T47D (cell line): ENCODE data around the gene TSHZ1.

Experiments
- DNase-seq, 2 experiments: peaks; one replicate each; pipeline versions ENCODE4 v3.0.0 to v3.0.0-alpha.2; 2011 to 2012; ENCODE audit warnings: low read depth in 1 of 2, low spot score in 1 of 2
- JUND ChIP-seq: IDR thresholded peaks from 2 replicates; pipeline ENCODE4 v1.6.1; 2012; ENCODE audit warnings: low read depth
- in situ Hi-C: cut with HindIII; loops from 2 replicates; pipeline ENCODE4 v1.10.0; 2016; ENCODE audit warnings: low sequenced_read_pairs, low pct_unique_long_range_greater_than_20kb

TSHZ1 gene

DNA sequence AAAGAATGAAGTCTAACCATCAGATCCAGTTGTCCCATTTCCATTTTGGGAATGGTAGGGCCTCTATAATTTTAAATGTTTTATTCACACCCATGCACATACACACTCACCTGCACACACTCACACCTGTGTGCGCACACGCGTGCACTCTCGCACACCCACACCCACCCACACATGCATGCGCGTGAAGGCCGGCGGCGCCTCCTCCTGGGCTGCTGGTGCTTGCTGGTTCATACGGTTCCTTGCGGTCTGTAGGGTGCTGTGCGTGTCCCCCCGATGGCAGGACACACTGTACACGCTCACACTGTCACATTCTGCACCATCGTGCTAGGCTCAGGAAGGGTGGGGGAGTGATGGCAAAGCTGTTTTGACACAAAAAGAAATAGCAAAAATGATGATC, 63.2 kb downstream of the TSHZ1 start:
- no peak for TF ChIP-seq JUND
- in situ Hi-C loops, result no loop called here
- DNase-seq, result no peak

GRCh38 chr18:75275226-75275625, 64.6 kb downstream of the TSHZ1 start:
- no peak for DNase-seq
- in situ Hi-C loops, result no loop called here
- TF ChIP-seq JUND, result no peak

GRCh38 chr18:75276818-75277609, 66.4 kb downstream of the TSHZ1 start:
- no peak for DNase-seq
- in situ Hi-C loops, result no loop called here
- no peak for TF ChIP-seq JUND

- in situ Hi-C loops, result no loop called here
These were observed 67.0 kb downstream of the TSHZ1 start for GRCh38 chr18:75277610-75277928.

DNA sequence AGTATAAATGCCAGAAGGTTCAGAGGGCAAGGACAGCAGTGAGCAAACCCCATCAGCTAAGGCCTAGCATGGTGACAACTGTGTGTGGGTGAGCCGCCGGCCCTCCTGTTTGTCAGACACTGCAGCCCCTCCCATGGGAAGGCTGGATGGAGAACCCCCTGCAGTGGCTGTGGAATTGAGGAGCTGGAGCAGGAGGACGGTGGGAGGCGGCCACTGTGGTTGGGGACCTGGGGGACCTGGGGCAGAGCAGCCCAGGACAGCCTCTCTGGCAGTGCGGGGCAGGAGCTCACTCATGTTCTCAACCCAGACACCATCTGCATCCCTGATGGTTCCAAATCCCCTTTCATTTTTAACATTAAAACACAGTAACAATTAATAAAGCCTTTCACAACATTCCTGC, 68.8 kb downstream of the TSHZ1 start:
- TF ChIP-seq JUND, result no peak
- in situ Hi-C loops, result no loop called here
- no peak for DNase-seq

More at GRCh38 chr18:75277610-75277928, 67.0 kb downstream of the TSHZ1 start:
- DNase-seq, result no peak
- no peak for TF ChIP-seq JUND

- in situ Hi-C loops, result no loop called here
- no peak for DNase-seq
- no peak for TF ChIP-seq JUND
These were observed 70.1 kb downstream of the TSHZ1 start for GRCh38 chr18:75280427-75281280.

DNA sequence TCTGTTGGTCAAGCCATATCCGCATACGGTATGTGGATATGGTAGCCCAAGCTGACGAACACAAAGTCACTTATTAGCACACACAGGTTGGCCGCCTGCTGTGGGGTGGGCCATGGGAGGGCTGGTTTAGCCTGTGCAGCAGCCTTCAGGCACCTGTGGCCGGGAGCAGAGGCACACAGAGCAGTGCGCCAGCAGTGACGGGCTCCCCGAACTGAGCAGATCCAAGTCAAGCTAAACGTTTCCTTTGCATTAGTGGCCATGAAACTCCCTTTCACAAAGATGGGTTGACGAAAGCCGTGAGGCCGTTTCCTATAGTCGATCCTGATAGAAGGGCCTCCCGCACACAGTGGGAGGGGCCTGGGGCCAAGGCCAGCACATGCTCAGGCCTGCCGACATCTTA, 72.1 kb downstream of the TSHZ1 start:
- DNase-seq, result no peak
- no peak for TF ChIP-seq JUND
- in situ Hi-C loops, result no loop called here

DNA sequence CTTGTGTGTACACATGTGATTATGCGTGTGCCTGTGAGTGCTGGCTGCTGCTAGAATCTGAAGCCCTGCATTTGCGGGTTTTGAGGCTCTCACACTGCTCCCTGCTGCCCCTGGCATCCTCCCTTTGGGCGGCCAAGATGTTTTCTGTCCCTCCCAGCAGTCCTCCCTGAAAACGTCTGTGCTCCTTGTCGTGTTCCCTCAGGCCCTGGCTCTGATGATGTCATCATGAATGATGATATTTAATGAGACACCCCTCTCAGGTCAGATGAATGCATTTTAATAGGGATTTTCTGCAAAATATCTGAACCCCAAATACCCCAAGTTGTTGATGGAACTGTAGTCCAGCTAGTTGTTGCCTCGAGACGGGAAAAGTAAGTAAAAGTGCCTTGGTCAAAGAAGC, 73.1 kb downstream of the TSHZ1 start:
- no peak for TF ChIP-seq JUND
- in situ Hi-C loops, result no loop called here
- no peak for DNase-seq

DNA sequence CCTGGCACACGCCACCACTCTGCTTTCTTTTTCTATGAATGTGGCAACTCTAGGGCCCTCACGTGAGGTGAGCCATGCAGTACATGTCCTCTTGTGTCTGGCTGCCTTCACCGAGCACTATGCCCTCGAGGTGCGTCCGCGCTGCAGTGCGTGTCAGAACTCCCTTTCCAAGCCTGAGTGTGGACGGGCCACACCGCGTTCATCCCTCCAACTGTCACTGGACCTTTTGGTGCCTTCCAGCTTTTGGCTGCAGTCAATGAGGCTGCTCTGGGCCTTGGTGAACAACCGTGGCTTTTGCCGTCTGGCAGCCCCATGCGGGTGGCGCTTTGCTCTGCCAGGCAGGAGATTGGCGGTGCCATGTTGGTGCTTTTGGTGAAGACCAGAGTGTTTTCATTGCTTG, 74.0 kb downstream of the TSHZ1 start:
- no peak for DNase-seq
- TF ChIP-seq JUND, result no peak
- in situ Hi-C loops, result no loop called here

- no peak for DNase-seq
- no peak for TF ChIP-seq JUND
- in situ Hi-C loops, result no loop called here
These were observed 75.3 kb downstream of the TSHZ1 start for GRCh38 chr18:75285876-75286275.

DNA sequence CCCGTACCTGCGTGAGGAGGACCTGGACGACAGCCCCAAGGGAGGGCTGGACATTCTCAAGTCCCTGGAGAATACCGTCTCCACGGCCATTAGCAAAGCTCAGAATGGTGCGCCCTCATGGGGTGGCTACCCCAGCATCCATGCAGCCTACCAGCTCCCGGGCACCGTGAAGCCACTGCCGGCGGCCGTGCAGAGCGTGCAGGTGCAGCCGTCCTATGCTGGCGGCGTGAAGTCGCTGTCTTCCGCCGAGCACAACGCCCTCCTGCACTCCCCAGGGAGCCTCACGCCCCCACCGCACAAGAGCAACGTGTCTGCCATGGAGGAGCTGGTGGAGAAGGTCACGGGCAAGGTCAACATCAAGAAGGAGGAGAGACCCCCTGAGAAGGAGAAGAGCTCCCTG, 76.4 kb downstream of the TSHZ1 start:
- in situ Hi-C loops, result no loop called here
- TF ChIP-seq JUND, result no peak
- DNase-seq, result no peak

- DNase-seq, result no peak
- in situ Hi-C loops, result no loop called here
- TF ChIP-seq JUND, result no peak
These were observed 77.1 kb downstream of the TSHZ1 start for GRCh38 chr18:75287700-75288099.

DNA sequence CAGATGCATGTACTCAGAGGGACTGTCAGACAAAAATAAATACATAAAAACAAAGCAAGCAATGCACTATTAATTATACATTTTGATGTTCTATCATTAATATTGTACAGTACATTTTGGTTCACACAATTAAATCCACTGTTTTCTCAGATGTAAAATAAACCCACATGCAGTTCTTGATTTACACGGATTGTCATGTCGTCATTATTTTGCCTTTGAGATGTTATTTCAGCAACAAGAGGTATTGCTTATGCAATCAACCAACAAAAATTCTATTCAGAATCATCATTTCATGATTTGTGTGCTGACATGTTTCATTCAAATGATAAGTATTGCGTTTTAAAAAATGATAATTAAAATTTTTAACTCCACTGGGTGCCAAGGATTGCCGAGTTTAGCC, 79.2 kb downstream of the TSHZ1 start:
- DNase-seq, result no peak
- in situ Hi-C loops, result no loop called here
- TF ChIP-seq JUND, result no peak
